Neural crest cell (in vitro differentiated cells): ENCODE measurements around the gene THTPA. TPM values are rescaled to one million over a fixed set of nuclear protein-coding genes. Genes with fewer than 3 reads are reported as not detected.

ENCODE experiments used
- DNase-seq: peaks from one replicate; pipeline ENCODE4 v3.0.0; 2021; ENCODE audit warnings: low read depth, mixed read lengths, low spot score
- H3K27ac Mint-ChIP-seq: one replicate; pipeline ENCODE4 v1.8.0; 2021; ENCODE audit warnings: mild to moderate bottlenecking, mixed read lengths; ENCODE audit not compliant: unreplicated experiment
- H3K27me3 Mint-ChIP-seq: 2 replicates; pipeline ENCODE4 v1.8.0; 2021; ENCODE audit warnings: low read depth, mild to moderate bottlenecking, mixed read lengths
- H3K36me3 Mint-ChIP-seq: 2 replicates; pipeline ENCODE4 v1.8.0; 2021; ENCODE audit warnings: low read depth, mild to moderate bottlenecking, mixed read lengths
- H3K4me1 Mint-ChIP-seq: 2 replicates; pipeline ENCODE4 v1.8.0; 2021; ENCODE audit warnings: mixed read lengths
- H3K4me3 Mint-ChIP-seq: one replicate; pipeline ENCODE4 v1.8.0; 2021; ENCODE audit warnings: mild to moderate bottlenecking, mixed read lengths
- H3K9me3 Mint-ChIP-seq: 2 replicates; pipeline ENCODE4 v1.8.0; 2021; ENCODE audit warnings: mixed read lengths
- CTCF ChIP-seq: fragments of 200-600 bp; sonication (generic); conservative IDR thresholded peaks from 2 replicates; pipeline ENCODE4 v1.5.0; 2021; ENCODE audit warnings: antibody characterized with exemption, mild to moderate bottlenecking
- total RNA-seq: library from RNA; stranded (reverse); gene quantifications from 2 replicates; pipeline ENCODE4 v1.2.1, GENCODE V29; 2021

THTPA gene
- total RNA-seq, 1 donor from 2014 or later = 19.4 TPM

DNA sequence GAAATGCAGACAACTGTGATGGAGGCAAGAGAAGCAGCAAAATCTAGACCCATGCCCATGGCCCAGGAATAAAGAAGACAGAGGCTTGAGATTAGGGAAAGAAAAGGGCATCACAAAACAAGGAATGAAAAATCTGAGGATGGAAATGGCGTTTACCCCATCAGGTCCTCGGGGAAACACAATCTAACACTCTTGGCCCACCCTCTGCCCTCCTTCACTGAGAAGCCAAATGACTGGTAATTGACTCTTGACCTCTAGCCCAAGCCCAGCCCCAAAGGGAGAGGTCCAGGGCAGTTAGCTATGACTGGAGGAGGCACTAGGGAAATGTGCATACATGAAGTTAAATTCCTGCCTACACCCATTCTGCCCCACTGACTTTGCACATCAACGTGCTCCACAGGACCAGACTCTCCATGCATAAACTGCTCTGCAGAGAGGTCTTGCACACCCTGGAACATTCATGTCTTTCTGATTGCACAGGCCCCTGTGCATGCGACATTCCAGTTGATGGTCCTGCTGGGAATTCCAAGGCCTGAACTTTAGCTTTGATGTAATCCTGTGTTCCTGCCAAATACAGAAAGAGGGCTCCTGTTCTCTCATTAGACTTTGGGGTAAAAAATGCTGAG, 10.2 kb upstream of the THTPA start:
- H3K27me3 Mint-ChIP-seq = no peaks in the 10 kb centered on the region
- peaks cover 17% of the 10 kb centered on the region for H3K4me1 Mint-ChIP-seq
- DNase-seq = no peak
- H3K9me3 Mint-ChIP-seq = no peaks in the 10 kb centered on the region
- H3K27ac Mint-ChIP-seq = no peak overlapping the region
- no peak for TF ChIP-seq CTCF
- no peaks in the 10 kb centered on the region for H3K36me3 Mint-ChIP-seq
- no peak overlapping the region for H3K4me3 Mint-ChIP-seq

DNA sequence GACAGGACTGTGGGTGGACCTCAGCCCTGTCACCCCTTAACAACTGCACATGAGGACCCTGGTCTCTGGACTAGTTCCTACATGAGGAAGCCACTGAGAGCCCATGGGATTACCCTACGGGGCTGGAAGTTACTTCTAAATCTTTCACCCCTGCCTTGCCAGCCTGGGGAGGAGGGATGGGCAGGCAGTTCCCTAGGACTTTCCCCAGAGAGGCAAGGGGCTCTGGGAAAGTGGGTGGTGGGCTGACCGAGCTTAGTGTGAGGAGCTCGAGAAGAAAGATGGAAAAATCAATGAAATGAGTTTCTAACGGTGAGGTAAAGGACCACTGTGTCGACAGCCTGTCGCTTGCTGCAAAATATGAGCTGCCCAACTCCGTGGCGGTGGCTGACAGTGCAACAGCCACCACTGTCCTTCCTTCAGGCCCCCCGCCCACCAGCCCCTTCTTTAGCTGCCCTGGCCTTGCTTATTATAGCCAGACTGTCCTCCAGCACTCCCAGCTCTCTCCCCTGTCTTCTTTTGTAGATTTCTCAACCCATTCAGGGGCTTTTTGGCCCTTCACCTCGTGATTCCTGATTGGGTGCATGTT, 9.5 kb upstream of the THTPA start:
- Mint-ChIP-seq H3K27me3 (no peaks in the 10 kb centered on the region), H3K27ac (no peak overlapping the region), H3K9me3 (no peaks in the 10 kb centered on the region), H3K4me1 (peaks cover 17% of the 10 kb centered on the region), H3K36me3 (no peaks in the 10 kb centered on the region), H3K4me3 (no peak overlapping the region)
- no peak for TF ChIP-seq CTCF
- no peak for DNase-seq

DNA sequence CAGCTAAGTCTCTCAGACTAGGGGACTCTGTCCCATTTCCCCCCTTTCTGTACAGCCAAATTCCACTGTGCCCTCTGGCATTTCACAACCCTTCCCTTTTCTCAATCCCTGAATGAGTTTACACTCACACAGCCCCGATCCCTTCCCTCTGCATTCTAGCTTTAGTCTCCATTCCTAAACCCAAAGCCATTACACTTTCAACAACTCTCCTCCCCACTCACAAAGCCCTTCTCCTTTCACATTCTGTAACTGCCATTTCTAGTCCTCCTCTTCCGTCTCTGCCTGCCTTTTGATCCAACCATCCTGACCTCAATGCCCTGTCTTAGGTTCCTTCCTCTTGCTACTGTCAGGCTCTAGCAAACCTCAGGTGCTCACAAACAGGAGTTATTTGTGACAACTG, 8.1 kb upstream of the THTPA start:
- H3K27me3 Mint-ChIP-seq = no peaks in the 10 kb centered on the region
- no peak overlapping the region for H3K4me3 Mint-ChIP-seq
- H3K9me3 Mint-ChIP-seq = no peaks in the 10 kb centered on the region
- no peak for DNase-seq
- TF ChIP-seq CTCF = no peak
- H3K27ac Mint-ChIP-seq = no peak overlapping the region
- no peaks in the 10 kb centered on the region for H3K36me3 Mint-ChIP-seq
- H3K4me1 Mint-ChIP-seq = peaks cover 22% of the 10 kb centered on the region

GRCh38 chr14:23548351-23549318, 7.4 kb upstream of the THTPA start:
- H3K9me3 Mint-ChIP-seq = no peaks in the 10 kb centered on the region
- no peak overlapping the region for H3K27ac Mint-ChIP-seq
- H3K4me1 Mint-ChIP-seq = peaks cover 22% of the 10 kb centered on the region
- no peak overlapping the region for H3K4me3 Mint-ChIP-seq
- no peak for DNase-seq
- no peak for TF ChIP-seq CTCF
- no peaks in the 10 kb centered on the region for H3K27me3 Mint-ChIP-seq
- H3K36me3 Mint-ChIP-seq = no peaks in the 10 kb centered on the region

GRCh38 chr14:23550131-23550811, 5.8 kb upstream of the THTPA start:
- Mint-ChIP-seq H3K36me3 (no peaks in the 10 kb centered on the region), H3K9me3 (no peaks in the 10 kb centered on the region), H3K4me1 (peaks cover 12% of the 10 kb centered on the region), H3K4me3 (no peak overlapping the region), H3K27me3 (no peaks in the 10 kb centered on the region), H3K27ac (no peak overlapping the region)
- no peak for TF ChIP-seq CTCF
- DNase-seq = no peak
